Stimulated activated naive CD4-positive, alpha-beta T cell (primary cell): Measurements from ENCODE around the gene TK2.
"Not testable (repeated sequence)": the region's sequence is repeated elsewhere in the genome, so short reads cannot be mapped to it uniquely, and the experiment has no call there.

ENCODE experiments used
- DNase-seq, 6 experiments: peaks; one replicate each; lab custom pipeline; 2025; lab: John Stamatoyannopoulos, UW

TK2 gene

DNA sequence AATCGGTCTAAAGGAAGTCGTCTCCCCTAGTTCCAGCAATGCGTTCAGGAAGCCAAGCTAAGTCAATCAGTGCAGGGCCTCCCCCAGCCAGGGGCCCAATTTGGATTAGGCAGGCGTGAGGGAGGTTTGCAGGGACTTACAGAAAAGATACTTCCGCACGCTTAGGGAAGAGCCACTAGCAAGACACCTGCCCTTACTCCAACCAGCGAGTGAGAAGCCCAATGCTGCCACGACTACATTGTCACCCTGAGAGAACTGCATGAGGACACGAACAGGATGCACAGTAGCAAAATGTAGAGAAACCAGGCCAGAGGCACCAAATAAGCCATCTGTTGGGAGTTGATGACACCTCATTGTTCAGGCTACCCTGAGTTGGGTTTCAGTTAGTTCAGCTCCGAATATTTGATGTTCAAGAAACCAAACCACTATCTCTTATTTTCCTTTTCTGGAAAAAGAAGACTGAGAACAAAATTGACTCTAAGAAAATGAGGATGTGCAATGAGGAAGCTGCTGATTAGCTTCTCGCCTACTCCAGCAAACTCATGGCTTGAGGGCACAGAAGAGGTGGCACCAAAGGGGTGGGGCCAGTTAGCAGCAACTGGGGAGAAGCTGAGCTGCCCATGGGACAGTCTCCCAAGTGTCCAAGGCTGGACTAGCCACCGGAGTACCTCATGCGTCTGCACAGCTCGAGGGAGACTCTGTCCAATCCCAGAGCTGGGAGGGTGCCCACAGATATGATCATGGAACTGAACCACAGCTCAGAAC lies 29.3 kb downstream of the TK2 start:
- no peak for DNase-seq

DNA sequence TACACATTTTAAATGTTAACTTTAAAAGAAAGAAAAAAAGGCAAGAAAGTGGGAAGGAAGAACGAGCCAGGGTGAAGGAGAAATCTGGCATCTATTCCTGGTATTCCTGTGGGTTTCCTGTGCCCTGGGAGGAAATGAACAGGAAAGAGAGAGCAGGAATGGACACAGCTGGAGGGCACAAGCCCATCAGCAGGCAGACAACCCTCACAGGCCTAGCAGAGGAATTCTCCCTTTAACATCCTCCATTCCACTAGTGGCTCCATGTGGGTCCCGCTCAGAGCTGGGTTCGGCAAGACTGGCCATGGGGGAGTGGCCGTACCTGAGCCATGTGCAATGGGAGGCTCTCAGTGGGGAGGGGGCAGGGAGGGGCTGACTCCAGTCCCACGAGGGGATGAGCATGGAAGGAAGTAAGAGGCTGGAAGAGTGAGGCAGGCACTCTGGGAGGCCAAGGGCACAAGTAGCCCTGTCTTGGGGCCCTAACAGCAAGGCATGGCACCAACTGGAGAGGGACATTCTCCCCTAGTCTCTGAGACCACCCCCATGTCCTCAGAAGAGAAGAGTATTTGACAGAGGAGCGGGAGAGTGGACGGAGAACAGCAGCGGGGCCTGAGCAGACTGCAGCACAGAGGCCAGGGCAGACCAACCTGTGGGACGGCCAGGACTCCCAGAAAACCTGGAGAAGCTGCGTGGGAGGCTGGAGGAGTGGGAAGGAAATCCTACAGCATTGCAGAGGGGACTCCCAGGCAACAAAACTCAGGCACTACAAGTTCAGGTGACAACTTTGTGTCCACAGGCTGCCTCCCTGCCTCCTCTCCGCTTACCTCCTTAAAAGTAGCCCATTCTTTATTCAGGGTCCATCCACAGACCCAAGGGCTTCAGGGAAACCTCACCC lies 30.2 kb downstream of the TK2 start:
- no peak for DNase-seq

DNA sequence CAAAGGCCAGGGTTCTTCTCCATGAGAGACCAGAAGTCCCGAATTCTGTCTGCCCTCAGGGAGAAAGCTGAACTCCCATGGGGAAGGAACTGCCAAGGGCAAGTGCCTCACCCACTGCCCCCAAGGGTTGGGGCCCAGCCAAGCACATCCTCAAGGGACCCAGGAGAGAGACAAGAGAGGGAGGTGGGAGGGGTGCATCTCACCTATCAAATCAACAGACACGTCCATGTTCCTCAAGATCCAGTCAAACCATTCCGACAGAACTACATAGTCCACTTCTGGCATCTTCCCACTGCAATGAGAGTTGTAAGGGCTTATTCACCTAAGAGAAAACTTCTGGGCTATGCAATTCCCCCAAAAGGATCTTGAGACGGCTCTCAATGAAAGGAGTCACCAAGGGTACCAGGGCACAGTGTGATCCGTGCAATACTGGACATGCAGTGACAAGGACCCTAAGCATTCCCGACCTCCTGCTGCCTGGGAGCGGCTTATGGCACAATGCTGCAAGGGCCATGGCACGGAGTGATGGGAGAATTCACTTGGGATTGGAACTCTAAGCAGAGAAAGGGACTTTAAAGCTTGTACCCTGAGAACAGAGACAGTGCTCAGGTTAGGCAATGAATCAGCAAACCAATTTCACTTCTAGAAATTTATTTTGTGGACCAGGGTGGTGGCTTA lies 32.2 kb downstream of the TK2 start:
- no peak for DNase-seq

DNA sequence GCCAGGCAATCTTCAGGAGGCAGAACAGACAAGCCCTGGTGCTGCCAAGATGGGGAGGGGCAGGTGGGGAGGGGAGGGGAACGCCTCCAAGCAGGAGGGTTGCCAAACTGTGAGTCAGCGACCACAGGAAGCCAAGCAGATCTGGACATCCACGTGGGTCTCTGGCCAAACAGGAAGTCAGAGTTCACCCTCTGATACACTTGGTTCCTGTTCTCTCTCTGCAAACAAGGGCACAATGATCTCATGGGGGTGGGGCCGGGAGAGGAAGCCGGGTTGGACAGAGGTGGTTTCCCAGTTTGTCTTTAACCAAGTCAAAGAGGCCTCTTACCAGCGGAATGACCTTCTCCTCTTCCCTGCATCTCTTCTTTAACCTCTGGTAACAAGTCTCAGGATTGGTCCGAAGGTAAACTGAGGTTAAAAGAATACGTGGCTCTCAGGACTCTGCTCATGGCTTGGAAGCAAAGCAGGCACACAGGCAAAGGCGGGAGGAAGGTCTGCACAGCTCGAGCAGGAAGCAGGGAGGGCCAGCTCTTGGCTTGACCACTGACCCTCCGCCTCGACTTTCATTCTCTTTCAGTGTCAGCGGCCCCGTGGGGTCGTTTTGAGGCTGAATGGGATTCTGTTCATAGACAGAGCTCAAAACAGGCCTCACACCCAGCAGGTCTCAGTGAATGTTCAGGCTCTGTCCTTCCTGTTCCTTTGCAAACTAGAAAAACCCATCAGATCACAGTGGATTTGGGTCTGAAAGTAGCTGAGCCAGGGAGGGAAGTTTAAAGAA lies 32.9 kb downstream of the TK2 start:
- DNase-seq = peak in 3 of 6 experiments; percentile 19 to 47 (median 34)

DNA sequence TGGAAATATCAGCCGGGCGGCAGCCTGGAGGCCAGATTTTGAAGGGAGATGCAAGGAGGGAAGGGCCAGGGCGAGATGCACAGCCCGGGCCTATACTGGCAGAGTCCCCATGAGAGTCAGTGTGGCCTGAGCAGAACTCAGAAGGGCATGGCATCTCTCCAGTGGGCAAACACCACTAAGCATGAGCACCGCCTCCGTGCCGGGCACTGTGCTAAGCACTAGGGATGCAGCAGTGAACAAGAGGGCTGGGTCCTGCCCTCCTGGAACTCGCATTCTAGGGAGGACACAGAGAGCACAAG lies 33.5 kb downstream of the TK2 start:
- no peak for DNase-seq

DNA sequence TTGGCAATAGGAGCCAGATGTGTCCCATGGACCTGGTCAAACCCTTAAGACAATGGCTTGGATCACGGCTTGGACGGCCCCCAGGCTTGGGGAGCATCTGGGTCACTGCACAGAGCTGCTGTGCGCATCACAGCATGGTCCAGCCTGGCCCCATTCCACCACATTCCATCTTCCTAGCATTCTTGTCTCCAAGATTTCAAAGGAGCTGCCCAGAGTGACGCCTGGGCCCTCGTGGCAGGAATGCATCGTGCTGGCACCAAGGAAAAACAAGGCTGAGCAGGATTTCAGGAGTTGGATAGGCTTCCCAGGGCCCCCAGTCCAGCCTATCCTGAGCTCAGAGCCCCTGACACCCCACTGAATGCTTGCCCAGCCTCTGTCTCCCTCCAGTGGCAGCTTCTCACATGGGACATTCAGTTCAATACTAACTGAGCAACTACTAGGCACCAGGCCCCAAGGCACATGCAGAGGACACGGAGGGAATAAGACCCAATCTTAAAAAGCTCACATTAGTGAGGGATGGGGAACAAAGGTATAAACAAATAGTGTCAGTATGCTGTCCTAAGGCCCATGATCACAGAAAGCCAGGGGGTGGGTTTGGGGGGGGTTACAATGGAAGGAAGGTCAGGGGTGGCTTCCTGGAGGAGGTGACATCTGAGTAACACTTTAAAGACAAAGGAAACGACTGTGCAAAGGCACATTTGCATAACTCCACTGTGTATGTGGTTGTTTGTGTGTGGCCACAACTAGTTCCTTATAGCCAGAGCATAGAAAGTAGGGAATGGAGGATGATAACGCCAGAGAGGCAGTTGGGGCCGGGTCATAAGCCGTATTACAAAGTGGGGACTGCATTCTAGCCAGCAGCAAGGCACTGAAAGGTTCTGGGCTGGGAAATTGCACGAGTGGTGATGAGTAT lies 34.1 kb downstream of the TK2 start:
- no peak for DNase-seq

DNA sequence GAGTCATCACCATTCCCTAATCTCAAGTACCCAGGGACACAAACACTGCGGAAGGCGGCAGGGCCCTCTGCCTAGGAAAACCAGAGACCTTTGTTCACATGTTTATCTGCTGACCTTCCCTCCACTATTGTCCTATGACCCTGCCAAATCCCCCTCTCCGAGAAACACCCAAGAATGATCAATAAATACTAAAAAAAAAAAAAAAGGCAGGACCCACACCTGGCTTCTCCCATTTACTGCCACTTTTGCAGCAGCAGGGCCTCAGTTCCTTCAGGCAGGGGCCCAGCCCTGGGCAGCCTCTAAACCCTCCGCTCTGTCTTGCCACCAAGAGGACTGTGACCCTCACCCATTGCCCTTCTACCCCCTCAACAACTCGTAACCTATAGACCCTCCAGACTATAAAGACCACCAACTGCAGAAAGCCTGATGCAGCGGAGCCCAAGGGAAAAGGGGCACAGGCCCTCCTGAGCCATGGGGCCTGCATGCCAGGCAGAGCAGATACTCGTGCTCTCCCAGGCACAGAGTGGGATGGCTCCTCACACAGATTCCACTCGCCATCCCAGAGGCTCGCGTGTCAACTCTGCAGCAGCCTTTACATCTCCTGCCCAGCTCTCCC lies 34.8 kb downstream of the TK2 start:
- DNase-seq = not testable (repeated sequence)

DNA sequence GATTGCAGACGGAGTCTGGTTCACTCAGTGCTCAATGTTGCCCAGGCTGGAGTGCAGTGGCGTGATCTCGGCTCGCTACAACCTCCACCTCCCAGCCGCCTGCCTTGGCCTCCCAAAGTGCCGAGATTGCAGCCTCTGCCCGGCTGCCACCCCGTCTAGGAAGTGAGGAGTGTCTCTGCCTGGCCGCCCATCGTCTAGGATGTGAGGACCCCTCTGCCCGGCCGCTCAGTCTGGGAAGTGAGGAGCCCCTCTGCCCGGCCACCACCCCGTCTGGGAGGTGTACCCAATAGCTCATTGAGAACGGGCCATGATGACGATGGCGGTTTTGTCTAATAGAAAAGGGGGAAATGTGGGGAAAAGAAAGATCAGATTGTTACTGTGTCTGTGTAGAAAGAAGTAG lies 35.5 kb downstream of the TK2 start:
- not testable (repeated sequence) for DNase-seq

DNA sequence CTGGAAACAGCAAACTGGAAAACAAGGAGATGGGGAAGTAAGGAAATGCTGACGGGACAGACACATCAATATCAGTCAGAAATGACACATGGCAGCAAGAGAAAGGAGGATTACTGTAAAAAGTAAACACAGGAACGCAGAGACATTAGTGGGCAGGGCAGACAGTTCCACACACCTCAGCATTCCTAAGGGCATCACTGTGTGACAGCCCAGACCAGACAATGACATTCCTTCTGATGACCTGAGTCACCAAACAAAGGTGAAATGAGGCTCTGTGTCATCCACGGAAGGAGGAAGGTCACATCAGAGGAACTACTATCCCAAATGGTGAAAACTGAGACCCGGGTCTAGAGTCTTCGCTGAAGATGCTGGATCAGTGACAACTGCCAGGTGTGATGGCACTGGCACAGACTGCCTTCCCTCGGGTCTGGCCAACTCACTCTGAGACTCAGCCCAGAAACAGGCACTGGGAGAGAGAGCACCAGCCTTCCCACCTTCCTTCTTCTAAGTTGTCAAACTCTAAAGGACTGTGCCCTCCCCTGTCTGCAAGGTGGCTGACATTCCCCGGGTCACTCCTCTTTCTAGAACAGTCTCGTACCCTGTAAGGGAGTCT lies 36.7 kb downstream of the TK2 start:
- DNase-seq = no peak

DNA sequence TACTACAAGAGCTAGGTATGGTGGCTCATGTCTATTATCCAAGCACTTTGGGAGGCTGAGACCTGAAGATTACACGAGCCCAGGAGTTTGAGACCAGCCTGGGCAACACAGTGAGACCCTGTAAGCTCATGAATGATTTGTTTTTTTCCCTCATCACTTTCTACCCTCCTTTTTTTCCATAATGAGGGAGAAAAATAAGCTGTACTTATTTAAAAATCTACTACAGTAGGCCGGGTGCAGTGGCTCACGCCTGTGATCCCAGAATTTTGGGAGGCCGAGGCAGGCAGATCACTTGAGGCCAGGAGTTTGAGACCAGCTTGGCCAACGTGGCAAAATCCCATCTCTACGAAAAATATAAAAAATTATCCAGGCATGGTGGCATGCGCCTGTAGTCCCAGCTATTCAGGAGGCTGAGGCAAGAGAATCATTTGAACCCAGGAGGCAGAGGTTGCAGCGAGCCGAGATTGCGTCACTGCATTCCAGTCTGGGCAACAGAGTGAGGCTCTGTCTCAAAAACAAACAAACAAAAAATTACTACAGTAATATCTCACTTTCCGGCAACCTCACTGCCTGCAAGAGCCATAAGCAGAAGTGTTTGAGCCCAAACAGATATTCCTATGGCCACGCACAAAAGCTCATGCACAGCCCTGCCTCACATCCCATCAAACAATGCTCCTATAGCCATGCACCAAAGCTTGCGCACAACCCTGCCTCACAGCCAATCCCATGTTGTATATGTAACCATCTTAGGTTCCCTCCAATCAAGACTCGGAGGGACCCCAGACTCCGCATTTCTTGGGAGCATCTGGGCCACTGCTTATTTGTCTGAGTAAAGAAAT lies 37.4 kb downstream of the TK2 start:
- DNase-seq = no peak

DNA sequence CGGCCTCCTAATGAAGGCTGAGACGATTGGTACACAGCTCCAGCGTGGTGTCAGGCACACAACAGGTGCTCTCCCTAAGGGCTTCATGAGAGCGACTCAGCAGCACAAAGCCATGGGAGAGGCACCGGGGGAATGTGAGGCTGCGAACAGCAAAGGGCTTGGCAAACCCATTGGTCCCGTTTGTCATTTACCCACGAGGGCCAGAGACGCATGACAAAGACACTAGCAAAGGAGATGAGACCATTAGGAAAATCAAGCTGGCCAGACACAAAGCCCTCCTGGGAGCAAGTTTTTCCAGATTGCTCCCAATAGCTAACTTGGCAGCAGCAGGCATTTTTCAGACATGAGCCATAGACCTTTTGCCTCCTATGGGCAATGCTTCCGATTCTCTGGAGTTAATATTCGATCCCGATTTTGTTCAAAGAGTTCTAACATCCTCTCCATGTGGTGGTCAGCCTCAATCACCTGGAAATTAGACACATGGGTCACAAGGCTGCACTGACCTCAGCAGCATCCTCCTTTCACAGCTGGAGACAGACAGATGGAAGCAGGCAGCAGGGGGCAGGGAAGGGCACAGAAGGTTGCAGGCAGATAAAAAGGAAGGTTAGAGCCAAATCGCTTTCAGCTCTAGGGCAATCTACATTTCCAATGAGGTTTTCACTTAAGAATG lies 38.2 kb downstream of the TK2 start:
- no peak for DNase-seq

DNA sequence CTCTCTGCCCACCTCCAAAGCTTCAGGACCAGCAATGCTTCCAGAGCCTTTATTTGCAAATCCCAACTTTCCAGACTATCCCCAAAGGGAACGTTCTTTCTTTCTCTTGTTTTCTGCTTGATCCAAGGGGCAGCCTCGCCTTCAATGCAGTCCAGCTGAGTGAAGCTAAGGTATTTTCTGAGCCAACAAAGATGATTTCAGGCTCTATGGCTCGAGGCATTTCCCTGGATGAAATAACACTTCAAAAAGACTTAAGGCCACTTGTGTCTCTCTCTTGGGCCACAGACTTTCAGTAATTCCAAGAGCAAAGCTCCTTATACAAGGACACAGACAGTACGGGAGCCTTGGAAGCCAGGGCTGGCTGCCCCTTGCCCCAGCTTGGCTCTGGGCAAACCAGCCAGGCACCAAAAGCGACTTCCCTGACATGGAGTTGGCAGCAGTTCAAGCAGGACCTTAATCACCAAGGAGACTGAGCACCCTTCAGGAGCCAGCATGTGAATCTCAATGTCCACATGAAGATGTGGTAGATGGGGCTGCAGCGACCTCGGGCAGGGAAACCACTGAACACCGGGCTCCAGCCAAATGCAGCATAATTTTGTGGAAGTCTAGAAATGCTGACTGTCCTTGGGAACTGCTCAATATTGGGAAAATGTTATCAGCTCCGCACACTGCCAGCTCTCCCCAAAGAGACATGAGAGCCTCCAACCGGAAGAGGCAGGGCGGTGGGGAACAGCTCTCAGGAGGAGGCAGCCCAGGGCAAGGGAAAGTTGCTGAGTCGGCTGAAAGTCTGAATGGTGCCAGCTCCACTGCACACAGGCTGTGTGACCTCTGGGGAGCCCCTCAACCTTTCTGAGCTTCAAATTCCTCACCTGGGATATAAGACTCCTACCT lies 39.0 kb downstream of the TK2 start:
- no peak for DNase-seq

DNA sequence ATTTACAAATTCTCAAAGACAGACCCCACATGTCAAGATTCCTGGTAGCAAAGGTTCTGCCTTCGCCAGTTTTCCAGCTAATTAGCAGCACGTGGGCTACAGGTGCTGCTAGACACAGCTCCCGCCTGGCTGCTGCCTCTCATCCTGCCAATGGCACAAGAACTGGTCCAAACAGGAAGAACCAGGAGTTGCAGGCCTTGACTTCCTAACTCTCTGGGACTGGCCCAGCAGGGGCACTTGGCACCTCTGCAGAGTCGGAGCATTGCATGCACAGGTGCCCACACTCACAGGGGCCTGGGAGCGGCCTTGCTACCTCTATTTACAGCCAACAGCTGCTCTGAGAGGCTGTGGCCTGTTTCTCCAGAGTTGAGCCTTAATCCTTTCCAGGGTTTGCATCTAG lies 39.6 kb downstream of the TK2 start:
- no peak for DNase-seq

DNA sequence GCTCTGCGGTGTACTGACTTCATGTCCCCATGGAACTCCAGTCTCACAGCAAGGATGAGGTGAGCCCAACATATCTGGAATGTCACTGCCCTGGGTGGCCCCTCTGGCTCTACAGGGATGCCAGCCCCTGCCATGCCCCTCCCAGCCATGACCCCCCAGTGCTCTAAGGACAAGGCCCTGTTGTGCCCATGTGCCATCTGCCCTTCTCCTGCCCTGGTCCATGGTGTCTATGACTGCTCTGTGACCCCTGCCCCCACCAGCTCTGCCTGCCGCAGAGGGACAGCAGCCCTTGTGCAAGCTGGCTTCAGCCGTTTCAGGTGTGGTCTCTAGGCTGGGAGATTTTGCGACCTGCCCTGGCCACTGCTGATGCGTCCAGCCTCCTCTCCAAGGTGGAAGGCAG lies 40.3 kb downstream of the TK2 start:
- DNase-seq = no peak

DNA sequence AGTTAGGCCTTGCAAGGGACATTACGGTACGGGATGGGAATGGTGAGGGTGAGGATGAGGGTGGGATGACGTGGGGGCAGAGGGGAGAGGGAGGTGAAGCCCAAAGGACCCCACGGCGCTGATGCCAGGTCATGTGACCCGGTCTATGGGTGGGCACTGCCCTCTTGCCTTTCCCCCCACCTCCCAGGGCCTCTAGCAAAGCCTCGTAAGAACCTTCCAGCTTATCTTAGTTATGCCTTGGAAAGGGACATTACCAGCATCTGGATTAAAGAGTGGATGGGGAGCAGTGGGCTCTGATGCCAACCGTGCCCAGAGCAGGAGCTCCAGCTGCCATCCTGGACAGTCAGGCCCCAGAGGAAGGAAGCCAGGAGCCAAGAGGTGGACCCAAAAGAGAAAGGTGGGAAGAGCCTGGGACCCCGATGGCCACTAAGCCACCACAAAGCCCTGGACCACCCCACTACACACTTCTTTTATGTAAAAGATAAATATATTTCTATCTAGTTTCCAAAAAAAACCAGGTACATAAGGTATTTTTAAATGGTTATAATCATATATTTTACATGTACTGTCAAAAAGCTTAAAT lies 40.9 kb downstream of the TK2 start:
- no peak for DNase-seq

DNA sequence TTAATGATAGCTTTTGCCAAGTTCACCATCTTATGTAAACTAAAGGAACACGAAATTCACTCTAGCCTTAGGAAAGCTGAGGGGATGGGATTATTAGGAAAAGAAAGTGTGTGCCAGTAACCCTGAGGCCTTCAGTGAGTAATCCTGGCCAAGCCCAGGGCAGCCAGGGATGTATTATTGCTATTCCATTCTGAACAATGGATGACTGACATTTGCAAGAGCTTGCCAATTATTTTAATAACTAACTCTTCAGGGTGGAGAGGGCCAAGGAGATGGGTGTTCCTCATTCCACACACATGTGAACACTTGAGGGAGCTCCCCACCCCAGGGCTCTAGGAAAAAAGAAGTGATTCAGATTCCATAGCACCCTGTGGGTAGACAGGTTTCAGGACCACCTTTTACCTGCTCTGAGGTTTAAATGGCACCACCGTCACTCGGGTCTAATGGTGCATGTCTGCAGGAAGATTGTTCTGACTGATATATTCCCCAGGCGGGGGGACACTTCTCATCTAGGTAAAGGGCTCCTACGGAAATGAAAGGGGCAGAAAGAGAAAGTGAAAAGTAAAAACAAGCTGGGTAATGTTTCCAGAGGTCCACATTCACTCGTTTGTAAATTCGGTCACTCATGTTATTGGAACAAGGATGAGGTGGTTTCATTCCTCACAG lies 41.5 kb downstream of the TK2 start:
- DNase-seq = no peak
